Fibroblast of lung (primary cell): Measurements from ENCODE around the gene TFAP2D. TPM values are rescaled to one million over a fixed set of nuclear protein-coding genes. Genes with fewer than 3 reads are reported as not detected.

ENCODE experiments used
- DNase-seq, 2 donors: peaks; one replicate each; pipeline versions ENCODE4 v3.0.0 to v3.0.0-alpha.2; 2010; ENCODE audit warnings: low read depth in 2 of 2
- H2AFZ ChIP-seq: 2 replicates; pipeline ENCODE4 v1.5.1; 2012; ENCODE audit warnings: low read length, control low read depth, inconsistent platforms
- H3K27ac ChIP-seq: 2 replicates; pipeline ENCODE4 v1.5.1; 2011; ENCODE audit warnings: low read length, control low read depth; ENCODE audit not compliant: insufficient read depth
- H3K27me3 ChIP-seq: 2 replicates; pipeline ENCODE4 v1.5.1; 2011; ENCODE audit warnings: mild to moderate bottlenecking, low read length; ENCODE audit not compliant: control insufficient read depth, insufficient read depth
- H3K36me3 ChIP-seq: 2 replicates; pipeline ENCODE4 v1.5.1; 2011; ENCODE audit warnings: low read length; ENCODE audit not compliant: control insufficient read depth, insufficient read depth
- H3K4me1 ChIP-seq: 2 replicates; pipeline ENCODE4 v1.5.1; 2011; ENCODE audit warnings: low read length; ENCODE audit not compliant: control insufficient read depth, insufficient read depth; ENCODE audit errors: extremely low read depth
- H3K4me2 ChIP-seq: 2 replicates; pipeline ENCODE4 v1.5.1; 2011; ENCODE audit warnings: low read length, control low read depth; ENCODE audit not compliant: insufficient read depth; ENCODE audit errors: extremely low read depth
- H3K4me3 ChIP-seq, 4 experiments: fragments of 200-600 bp in 1 of 4; sonication (generic) in 1 of 4; replicated peaks in 1 of 4; 2 replicates each; pipeline ENCODE4 v1.5.1; 2011 to 2016; ENCODE audit warnings: low read length in 4 of 4, low read depth in 3 of 4, mild to moderate bottlenecking in 3 of 4, control low read depth in 2 of 4, inconsistent platforms in 1 of 4, mixed read lengths in 1 of 4; ENCODE audit not compliant: insufficient read depth in 1 of 4; ENCODE audit errors: control extremely low read depth in 1 of 4
- H3K79me2 ChIP-seq: 2 replicates; pipeline ENCODE4 v1.5.1; 2012; ENCODE audit warnings: mild to moderate bottlenecking, low read length, inconsistent platforms; ENCODE audit not compliant: control insufficient read depth, insufficient read depth
- H3K9ac ChIP-seq: 2 replicates; pipeline ENCODE4 v1.5.1; 2011; ENCODE audit warnings: mild to moderate bottlenecking, low read length, control low read depth; ENCODE audit not compliant: insufficient read depth
- H3K9me3 ChIP-seq: 2 replicates; pipeline ENCODE4 v1.5.1; 2012; ENCODE audit warnings: low read depth, low read length; ENCODE audit not compliant: control insufficient read depth, insufficient read depth
- H4K20me1 ChIP-seq: 2 replicates; pipeline ENCODE4 v1.5.1; 2011; ENCODE audit warnings: low read length; ENCODE audit not compliant: control insufficient read depth, insufficient read depth; ENCODE audit errors: extremely low read depth
- CTCF ChIP-seq, 2 donors: IDR thresholded peaks in 1 of 2; conservative IDR thresholded peaks in 1 of 2; 1 replicate in 1 of 2; 2 replicates in 1 of 2; pipeline ENCODE4 v1.5.1; 2011 to 2012; ENCODE audit warnings: low read length in 2 of 2, control low read depth in 1 of 2, inconsistent platforms in 1 of 2, low read depth in 1 of 2, mild to moderate bottlenecking in 1 of 2
- EZH2 ChIP-seq: IDR thresholded peaks from 2 replicates; pipeline ENCODE4 v1.5.1; 2012; ENCODE audit warnings: low read length, control low read depth, mild to moderate bottlenecking; ENCODE audit errors: missing control alignments
- polyA plus RNA-seq, 2 donors: library from polyadenylated mRNA; depleted of rRNA in 1 of 2; stranded (reverse) in 1 of 2; unstranded in 1 of 2; fragments of >200 nt; gene quantifications; 2 replicates each; pipeline ENCODE4 v1.2.1, GENCODE V29; 2011 to 2012; ENCODE audit warnings: missing spikeins in 1 of 2
- total RNA-seq: library from RNA; depleted of rRNA; stranded (reverse); fragments of >200 nt; gene quantifications from 2 replicates; pipeline ENCODE4 v1.2.1, GENCODE V29; 2014

The TFAP2D gene
- total and polyA plus RNA-seq, 2 donors (not counting 1 experiment from before 2014, with no cell fraction given), result not detected

- Histone ChIP-seq H3K4me3 (no peak overlapping the region), H3K4me1 (no peaks in the 10 kb centered on the region), H3K79me2 (no peaks in the 10 kb centered on the region), H3K36me3 (no peaks in the 10 kb centered on the region), H4K20me1 (no peaks in the 10 kb centered on the region), H3K27me3 (no peaks in the 10 kb centered on the region), H3K4me2 (no peak overlapping the region), H2AFZ (no peak overlapping the region), H3K9ac (no peak overlapping the region), H3K27ac (no peak overlapping the region), H3K9me3 (no peaks in the 10 kb centered on the region)
- TF ChIP-seq CTCF (conservative IDR thresholded peaks at IDR 0.05 in 1 of 2, IDR thresholded peaks at IDR 0.05 in 1 of 2; ENCODE audit: low read depth in 1 of 2, low read length in 2 of 2), result no peak
- TF ChIP-seq EZH2, result no peak
- no peak for DNase-seq
Observed at GRCh38 chr6:50762798-50763197, 49.5 kb downstream of the TFAP2D start.

- no peaks in the 10 kb centered on the region for H3K4me1 ChIP-seq
- no peak overlapping the region for H3K4me3 ChIP-seq
- TF ChIP-seq CTCF (conservative IDR thresholded peaks at IDR 0.05 in 1 of 2, IDR thresholded peaks at IDR 0.05 in 1 of 2; ENCODE audit: low read depth in 1 of 2, low read length in 2 of 2) (no peak), EZH2 (no peak)
- no peak overlapping the region for H2AFZ ChIP-seq
- H3K9ac ChIP-seq, result no peak overlapping the region
- no peak overlapping the region for H3K4me2 ChIP-seq
- H3K36me3 ChIP-seq, result no peaks in the 10 kb centered on the region
- H3K27me3 ChIP-seq, result no peaks in the 10 kb centered on the region
- no peak for DNase-seq
- no peaks in the 10 kb centered on the region for H3K9me3 ChIP-seq
- H4K20me1 ChIP-seq, result no peaks in the 10 kb centered on the region
- H3K27ac ChIP-seq, result no peak overlapping the region
- no peaks in the 10 kb centered on the region for H3K79me2 ChIP-seq
Observed at GRCh38 chr6:50778696-50779095, 65.4 kb downstream of the TFAP2D start.

GRCh38 chr6:50780382-50780781 is 67.1 kb downstream of the TFAP2D start:
- DNase-seq, result no peak
- no peak overlapping the region for H2AFZ ChIP-seq
- no peaks in the 10 kb centered on the region for H3K9me3 ChIP-seq
- no peak overlapping the region for H3K9ac ChIP-seq
- no peaks in the 10 kb centered on the region for H3K79me2 ChIP-seq
- no peak overlapping the region for H3K4me2 ChIP-seq
- no peaks in the 10 kb centered on the region for H3K4me1 ChIP-seq
- no peak for TF ChIP-seq EZH2
- no peak for TF ChIP-seq CTCF (conservative IDR thresholded peaks at IDR 0.05 in 1 of 2, IDR thresholded peaks at IDR 0.05 in 1 of 2; ENCODE audit: low read depth in 1 of 2, low read length in 2 of 2)
- no peaks in the 10 kb centered on the region for H3K36me3 ChIP-seq
- no peak overlapping the region for H3K4me3 ChIP-seq
- H3K27me3 ChIP-seq, result no peaks in the 10 kb centered on the region
- H3K27ac ChIP-seq, result no peak overlapping the region
- H4K20me1 ChIP-seq, result no peaks in the 10 kb centered on the region
